Measurements from ENCODE around the gene FAF2.

- TF ChIP-seq ZBTB33 (IDR thresholded peaks at IDR 0.05) (no peak), SP1 (IDR thresholded peaks at IDR 0.05) (no peak), GABPA (IDR thresholded peaks at IDR 0.05 in 1 of 2, conservative IDR thresholded peaks at IDR 0.05 in 1 of 2) (no peak), ATF3 (IDR thresholded peaks at IDR 0.05) (no peak), EGR1 (IDR thresholded peaks at IDR 0.05; ENCODE audit: low read depth in 2 of 2) (no peak), CTCF (IDR thresholded peaks at IDR 0.05; ENCODE audit: low read depth, low read length, missing input control) (no peak), REST (IDR thresholded peaks at IDR 0.05) (no peak), RAD21 (IDR thresholded peaks at IDR 0.05) (no peak)
These were observed 79.3 kb downstream of the FAF2 start for GRCh38 chr5:176527246-176528222.

Measured in liver (tissue), 3 donors.